NCI-H2029 (cell line): Measurements from ENCODE around the gene LPIN1.

Experiments
- DNase-seq: peaks from one replicate; lab custom pipeline; 2025; lab: John Stamatoyannopoulos, UW

Gene LPIN1

DNA sequence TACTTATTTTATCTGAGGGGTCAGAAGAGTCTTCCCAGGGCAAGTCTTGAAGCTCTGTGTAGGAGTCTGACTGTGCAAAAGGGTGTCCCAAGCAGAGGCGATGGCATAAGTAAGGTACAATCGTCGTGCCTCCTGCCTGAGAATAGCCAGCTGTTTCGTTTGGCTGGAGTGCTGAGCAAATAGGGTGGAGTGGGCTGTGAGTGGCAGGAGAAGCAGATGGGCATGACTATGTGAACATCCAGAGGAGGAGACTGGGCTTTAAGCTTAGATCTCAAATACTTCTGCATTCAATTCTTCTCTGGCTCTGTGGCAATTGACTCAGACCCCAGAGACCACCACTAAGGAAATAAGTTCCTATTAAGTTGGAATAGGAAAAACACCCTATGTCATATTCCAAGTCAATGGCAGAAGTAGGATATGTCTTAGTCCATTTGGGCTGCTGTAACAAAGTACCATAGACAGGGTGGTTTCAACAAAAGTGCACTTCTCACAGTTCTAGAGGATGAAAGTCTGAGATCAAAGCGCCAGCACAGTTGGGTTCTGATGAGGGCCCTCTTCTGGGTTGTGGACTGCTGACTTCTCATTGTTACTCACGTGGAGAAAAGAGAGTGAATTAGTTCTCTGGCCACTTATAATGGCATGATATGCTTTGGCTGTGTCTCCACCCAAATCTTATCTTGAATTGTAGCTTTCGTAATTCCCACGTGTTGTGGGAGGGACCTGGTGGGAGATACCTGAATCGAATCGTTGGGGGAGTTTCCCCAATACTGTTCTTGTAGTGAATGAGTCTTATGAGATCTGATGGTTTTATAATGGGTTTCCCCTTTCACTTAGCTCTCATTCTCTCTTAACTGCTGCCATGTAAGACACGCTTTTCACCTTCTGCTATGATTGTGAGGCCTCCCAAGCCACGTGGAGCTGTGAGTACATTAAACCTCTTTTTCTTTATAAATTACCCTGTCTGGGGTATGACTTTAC, 120.2 kb downstream of the LPIN1 start:
- peak; percentile 55 for DNase-seq

DNA sequence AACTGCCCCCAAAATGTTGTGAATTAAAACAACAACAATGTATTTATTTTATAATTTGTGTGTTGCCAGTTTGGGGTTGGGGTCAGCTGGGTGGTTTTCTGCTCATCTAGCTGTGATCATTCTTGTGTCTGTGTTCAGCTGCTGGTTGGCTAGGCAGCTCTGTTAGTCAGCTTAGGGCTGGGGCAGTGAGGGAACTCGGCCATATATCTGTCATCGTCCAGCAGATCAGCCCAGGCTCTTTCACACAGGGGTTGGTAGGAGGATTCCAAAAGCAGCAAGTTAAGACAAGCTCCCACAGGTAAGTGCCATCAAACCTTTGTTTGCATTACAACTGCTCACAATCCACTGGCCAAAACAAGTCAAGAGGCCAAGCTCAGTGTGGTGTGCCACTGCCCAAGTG, 121.5 kb downstream of the LPIN1 start:
- no peak for DNase-seq

DNA sequence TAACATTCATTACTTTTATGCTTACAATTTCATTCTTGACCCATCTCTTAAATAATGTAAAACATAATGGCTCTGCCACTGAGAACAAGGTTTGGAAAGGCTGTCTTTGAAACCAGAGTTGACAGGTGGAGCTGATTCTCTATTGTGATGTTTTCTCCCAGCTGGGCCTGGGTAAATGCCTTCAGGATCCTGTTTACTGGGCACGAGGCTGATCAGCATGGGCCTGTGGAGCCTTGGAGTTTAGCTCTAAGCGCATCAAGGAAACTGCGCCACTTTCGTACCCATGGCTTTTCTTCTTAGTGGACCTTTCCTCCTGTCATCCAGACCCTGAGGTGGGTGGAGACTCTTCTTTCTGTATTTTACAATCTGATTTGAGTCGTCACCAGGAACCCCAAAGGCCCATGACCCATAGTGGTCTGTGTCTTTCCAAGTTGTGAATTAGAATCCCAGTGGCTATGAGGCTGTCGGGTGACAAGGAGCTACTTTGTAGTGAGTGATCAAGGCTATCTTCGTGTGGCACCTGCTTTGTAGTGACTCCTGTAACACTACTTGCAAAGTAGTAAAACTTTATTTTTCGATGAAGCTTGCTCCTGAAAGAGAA, 123.1 kb downstream of the LPIN1 start:
- DNase-seq: no peak

DNA sequence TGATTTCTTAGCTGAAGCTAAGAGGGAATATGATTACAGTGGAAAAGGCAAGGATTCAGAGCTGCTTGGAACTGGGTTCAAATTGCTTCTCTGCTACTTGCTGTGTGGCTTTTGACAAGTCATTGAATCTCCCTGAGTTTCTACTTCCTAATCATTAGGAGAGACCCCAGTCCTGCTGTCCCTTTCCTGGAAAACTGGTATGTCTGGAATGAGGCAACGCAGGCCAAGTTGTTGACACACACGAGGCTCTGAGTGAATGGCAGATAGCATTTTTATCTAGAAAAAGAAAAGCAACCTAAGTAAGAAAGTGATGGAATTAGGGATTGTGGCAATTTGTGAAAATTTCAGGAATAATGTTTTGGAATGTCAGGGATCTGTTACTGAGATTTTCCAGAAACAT, 123.6 kb downstream of the LPIN1 start:
- no peak for DNase-seq

DNA sequence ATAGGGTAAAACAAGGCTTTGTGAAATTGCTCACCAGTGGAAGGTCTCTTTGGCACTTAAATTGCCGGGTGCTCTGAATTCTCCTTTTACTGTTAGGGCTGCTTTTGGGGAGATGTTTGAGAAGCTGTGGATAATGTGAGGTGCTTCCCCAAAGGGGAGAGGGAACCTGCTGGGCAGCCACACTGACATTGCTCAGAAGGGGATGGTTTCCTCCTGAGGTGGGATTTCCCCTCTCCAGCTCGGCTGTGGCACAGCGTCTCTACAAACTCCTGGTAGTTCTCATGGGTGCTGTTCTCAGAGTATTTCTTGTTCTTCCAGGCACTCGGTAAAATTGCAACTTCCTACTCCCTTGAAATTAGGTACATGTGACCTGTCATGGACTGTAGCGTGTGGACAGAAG, 124.2 kb downstream of the LPIN1 start:
- DNase-seq: no peak

DNA sequence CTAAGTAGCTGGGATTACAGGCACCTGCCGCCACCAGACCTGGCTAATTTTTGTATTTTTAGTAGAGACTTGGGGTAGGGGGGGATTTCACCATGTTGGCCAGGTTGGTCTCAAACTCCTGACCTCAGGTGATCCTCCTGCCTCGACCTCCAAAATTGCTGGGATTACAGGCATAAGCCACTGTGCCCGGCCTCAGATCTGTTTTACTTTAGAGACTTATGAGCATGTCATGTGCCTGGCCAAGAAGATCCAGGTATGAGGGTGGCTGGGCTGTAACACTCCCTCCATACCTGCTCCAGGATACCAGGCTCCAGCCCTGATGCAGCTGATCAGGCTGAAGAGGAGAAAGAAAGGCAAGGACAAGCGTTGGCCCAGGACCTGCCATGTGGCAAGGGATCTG, 125.0 kb downstream of the LPIN1 start:
- no peak for DNase-seq

DNA sequence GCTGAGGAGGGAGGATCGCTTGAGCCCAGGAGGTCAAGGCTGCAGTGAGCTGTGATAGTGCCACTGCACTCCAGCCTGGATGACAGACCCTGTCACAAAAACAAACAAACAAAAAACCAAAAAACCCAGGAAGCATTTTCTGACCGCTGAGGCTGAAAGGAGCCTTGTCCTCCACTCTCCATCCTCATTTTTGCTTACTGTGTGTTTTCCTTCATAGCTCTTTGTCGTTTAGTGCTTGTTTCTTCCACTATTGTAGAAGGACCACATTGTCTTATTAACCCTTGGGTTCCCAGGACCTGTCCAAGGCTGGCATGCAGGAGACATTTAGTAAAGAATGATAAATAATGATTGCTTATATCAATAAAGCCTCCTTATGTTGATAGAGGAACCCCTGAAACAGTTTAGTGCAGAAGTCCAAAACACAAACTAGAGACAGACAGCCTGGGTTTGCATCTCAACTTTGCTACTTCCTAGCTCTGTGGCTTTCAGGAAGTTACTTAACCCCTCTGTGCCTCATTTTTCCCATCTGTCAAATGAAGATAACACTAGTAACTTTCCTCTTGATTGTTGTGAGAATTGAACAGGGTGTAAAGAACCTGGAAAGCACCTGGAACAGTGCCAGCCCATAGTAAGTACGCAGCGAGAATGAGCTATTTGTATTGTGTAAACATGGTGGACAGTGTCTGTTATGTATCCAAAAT, 126.0 kb downstream of the LPIN1 start:
- peak; percentile 11 for DNase-seq

DNA sequence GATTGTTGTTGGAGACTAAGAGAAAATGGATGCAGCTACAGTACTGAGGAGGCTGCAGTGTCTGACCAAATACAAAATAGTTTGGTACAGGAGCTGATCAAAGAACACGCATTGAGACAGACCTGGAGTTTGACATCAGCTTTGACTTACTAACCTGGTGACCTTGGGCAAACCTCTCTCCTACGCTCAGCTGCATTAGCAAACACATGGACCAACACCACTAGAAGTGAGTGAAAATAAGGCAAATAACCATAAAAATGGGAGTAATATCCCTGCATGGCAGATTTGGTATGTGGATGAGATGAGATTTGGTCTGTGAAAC, 126.5 kb downstream of the LPIN1 start:
- no peak for DNase-seq

DNA sequence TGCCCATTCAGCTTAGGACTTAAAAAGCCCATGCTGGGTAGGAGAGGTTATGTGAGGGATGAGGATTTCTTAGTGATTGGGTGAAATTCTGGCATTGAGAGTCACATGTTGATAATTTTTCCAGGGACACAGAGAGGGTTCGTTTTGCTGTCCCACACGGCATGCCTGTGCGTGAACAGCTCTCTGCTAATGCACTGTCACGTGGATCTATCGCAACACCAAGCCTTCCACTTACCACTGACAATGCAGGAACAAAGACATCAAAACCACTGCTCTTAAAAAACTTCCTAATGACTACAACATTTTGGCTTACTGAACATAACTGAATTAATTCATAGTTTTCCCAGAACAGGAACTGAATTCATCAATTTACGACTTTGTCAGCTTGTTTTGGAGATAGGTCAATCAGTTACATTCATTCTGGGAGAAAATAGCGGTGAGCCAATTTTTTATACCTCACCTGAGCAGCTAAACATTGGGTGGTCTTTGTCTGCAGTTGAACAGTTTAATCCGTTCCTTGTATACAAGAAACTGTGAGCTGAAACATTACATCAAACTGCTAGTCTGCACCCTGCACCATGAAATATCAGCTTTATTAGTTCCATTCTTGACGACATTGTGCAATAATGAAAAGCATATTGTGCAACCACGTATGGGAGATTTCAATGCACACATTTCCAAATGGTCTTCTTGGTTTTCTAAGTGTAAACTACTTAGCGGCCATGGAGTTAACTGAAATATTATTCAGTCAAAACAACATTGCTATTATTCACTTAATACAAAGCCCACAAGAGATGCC, 127.1 kb downstream of the LPIN1 start:
- DNase-seq: no peak

DNA sequence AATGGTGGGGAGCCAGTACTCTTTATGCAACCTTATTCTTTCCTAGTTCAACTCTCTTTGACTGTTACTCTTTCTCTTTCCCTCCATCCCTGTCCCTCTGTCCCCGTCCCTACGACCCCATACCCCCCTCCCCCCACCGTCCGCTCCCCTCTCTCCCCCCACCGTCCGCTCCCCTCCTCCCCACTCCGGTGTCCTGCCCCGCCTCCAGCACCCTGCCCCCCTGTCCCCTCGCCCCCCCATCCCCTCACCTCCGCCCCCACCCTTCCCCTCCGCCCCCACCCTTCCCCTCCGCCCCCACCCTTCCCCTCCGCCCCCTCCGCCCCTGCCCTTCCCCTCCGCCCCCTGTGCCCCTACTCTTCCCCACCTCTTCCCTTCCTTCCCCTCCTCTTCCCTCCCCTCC, 128.4 kb downstream of the LPIN1 start:
- DNase-seq: no peak

DNA sequence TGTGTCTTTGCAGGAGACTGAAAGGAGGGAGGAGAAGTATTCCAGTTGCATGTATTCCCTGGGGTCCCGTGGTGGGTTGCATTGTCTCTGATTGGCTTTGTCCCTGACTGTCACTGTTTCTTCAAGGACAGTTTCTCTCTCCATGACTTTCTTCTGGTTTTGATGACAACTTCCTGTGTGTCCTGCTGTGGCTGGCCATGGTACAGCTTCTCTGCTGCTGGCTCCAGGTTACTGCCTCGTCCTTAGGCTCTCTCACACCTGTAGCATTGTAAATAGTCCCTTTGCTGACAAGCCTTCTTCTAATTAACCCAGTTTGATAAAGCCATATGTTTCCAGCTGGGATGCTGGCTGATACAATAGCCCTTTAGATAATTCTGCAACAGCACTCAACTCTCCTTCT, 129.0 kb downstream of the LPIN1 start:
- DNase-seq: no peak

DNA sequence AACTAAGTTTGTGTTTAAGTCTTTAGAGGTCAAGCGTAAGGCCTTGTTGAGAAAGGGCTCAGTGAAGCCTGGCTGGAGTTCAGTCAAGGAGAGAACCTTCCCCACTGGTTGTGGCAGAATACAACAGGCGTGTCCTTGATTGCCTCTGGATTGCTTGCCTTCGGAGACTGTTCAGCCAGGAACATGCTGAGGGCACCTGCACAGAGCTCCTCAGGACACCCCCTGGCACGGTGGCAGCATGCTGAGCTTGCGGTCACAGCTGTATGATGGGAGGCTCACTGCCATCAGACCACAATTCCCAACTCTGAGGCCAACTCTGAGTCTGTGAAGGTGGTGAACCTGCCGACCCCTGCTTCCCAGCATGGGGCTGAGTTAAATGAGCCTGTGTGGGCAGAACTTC, 130.0 kb downstream of the LPIN1 start:
- DNase-seq: no peak

DNA sequence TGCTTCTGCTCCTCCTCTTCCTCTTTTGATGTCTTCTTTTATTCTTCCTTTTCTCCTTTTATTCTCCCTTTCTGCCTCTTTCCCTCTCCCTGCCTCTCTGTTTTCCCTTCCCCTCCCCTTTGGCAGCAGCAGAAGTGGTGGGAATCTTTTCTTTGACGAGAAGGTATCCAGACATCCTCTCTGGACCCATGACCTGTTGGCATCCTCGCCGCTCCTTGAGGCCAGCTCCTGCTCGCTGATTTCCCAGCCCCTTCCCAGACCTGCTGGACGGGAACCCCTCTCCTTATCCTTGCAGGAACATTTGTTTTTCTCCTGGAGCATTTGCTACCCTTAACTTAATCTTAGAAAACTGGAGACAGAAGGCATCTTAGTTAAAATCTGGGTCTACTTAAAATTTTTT, 130.5 kb downstream of the LPIN1 start:
- no peak for DNase-seq
